ENCODE results near the gene PRKCE. TPM values are rescaled to one million over a fixed set of nuclear protein-coding genes. Genes with fewer than 3 reads are reported as not detected.

The PRKCE gene
- total RNA-seq, 2 experiments from 2014 or later: 17.0 to 42.1 TPM

DNA sequence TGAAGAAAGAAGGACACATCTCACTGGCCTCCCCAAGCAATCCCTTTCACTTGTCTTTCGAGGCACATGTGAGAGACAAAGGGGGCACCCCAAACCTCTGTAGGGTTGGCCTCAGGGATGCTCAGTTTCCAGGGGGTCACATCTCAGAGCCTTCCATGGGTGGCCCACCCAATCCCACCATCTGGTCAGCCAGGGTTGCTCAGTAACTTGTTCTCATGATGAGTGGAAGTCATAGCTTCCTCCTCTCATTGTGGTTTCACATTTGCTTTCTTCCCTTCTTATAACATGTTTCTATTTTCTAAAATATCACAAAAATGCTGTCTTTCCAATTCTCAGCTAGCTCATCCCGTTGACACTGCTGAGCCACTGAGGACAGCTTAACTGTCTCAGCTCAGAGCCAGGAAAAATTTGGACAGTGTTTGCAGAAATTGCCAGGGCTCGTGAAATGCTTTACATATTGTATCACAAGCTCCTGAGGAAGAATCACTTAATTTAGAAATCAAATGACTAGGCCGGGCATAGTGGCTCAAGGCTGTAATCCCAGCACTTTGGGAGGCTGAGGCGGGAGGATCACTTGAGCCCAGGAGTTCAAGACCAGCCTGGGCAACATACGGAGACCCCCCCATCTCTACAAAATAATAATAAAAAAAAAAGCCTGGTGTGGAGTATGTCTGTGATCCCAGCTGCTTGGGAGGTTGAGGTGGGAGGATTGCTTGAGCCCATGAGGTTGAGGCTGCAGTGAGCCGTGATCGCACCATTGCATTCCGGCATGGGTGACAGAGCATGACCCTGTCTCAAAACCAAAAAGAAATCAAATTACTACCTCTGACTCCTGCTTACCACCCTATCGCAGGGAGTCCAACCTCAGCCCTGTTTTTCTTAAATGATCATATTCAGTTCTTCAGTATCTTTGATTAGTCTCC lies 129.3 kb downstream of the PRKCE start:
- Histone ChIP-seq H3K9me2 (ENCODE audit: insufficient read depth, low read length) (no peaks in the 10 kb centered on the region), H3K4me1 (ENCODE audit: insufficient read depth, low read length, poor library complexity, severe bottlenecking) (peaks cover 16% of the 10 kb centered on the region), H2AFZ (ENCODE audit: low read length) (no peak overlapping the region), H3K27ac (ENCODE audit: low read depth, low read length, poor library complexity, severe bottlenecking) (no peak overlapping the region), H3K4me2 (ENCODE audit: low read length) (no peak overlapping the region), H4K20me1 (ENCODE audit: insufficient read depth, low read length) (no peaks in the 10 kb centered on the region), H3K79me2 (ENCODE audit: insufficient read depth, low read depth, low read length) (no peaks in the 10 kb centered on the region), H3K36me3 (ENCODE audit: insufficient read depth, low read length) (no peaks in the 10 kb centered on the region), H3K4me3 (ENCODE audit: low read depth, low read length, poor library complexity, severe bottlenecking) (no peak overlapping the region), H3K9me3 (ENCODE audit: low read length) (no peaks in the 10 kb centered on the region)
- DNase-seq (ENCODE audit: low spot score): no peak
- no TSS peak for BruUV-seq (replicated peaks)
- TF ChIP-seq, protein P1, sequence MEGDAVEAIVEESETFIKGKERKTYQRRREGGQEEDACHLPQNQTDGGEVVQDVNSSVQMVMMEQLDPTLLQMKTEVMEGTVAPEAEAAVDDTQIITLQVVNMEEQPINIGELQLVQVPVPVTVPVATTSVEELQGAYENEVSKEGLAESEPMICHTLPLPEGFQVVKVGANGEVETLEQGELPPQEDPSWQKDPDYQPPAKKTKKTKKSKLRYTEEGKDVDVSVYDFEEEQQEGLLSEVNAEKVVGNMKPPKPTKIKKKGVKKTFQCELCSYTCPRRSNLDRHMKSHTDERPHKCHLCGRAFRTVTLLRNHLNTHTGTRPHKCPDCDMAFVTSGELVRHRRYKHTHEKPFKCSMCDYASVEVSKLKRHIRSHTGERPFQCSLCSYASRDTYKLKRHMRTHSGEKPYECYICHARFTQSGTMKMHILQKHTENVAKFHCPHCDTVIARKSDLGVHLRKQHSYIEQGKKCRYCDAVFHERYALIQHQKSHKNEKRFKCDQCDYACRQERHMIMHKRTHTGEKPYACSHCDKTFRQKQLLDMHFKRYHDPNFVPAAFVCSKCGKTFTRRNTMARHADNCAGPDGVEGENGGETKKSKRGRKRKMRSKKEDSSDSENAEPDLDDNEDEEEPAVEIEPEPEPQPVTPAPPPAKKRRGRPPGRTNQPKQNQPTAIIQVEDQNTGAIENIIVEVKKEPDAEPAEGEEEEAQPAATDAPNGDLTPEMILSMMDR (conservative IDR thresholded peaks at IDR 0.05; ENCODE audit: low read length): no peak
- no peak for TF ChIP-seq EZH2phosphoT487 (IDR thresholded peaks at IDR 0.05; ENCODE audit: borderline replicate concordance, low read depth, low read length)
- ChIA-PET POLR2A (interaction anchor here (0.6 to 2.7 kb wide), 5 partner anchors 9 to 119 kb away, joined by 3 to 10 read pairs (median 3); no protein-coding TSS in a partner anchor), CTCF (ENCODE audit: unreplicated experiment) (interaction anchor here (0.6 to 1.3 kb wide), 4 partner anchors 11 to 131 kb away, joined by 3 to 5 read pairs (median 4); no protein-coding TSS in a partner anchor)
- intact Hi-C loops (cut with micrococcal nuclease; ENCODE audit: unreplicated experiment): no loop called here

DNA sequence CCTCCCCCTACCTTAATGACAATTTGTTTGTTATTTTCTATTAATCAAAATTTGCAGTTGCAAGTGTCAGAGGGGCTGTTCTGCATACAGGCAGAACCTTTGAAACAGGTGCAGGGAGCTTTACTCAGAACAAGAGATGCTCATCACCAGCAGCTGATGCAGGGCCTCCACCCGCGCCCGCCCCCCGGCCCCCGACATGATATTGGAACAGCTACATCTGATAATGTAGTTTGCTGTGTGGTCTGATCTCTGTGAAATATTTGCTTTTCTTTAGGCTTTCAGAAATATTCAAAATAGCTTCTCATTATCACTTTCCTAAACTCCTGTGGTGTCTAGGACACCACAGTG lies 130.0 kb downstream of the PRKCE start:
- no TSS peak for BruUV-seq (replicated peaks)
- Histone ChIP-seq H3K9me2 (ENCODE audit: insufficient read depth, low read length) (no peaks in the 10 kb centered on the region), H3K4me3 (ENCODE audit: low read depth, low read length, poor library complexity, severe bottlenecking) (no peak overlapping the region), H3K4me2 (ENCODE audit: low read length) (no peak overlapping the region), H4K20me1 (ENCODE audit: insufficient read depth, low read length) (no peaks in the 10 kb centered on the region), H2AFZ (ENCODE audit: low read length) (no peak overlapping the region), H3K27ac (ENCODE audit: low read depth, low read length, poor library complexity, severe bottlenecking) (no peak overlapping the region), H3K36me3 (ENCODE audit: insufficient read depth, low read length) (no peaks in the 10 kb centered on the region), H3K9me3 (ENCODE audit: low read length) (no peaks in the 10 kb centered on the region), H3K4me1 (ENCODE audit: insufficient read depth, low read length, poor library complexity, severe bottlenecking) (peaks cover 9% of the 10 kb centered on the region), H3K79me2 (ENCODE audit: insufficient read depth, low read depth, low read length) (no peaks in the 10 kb centered on the region)
- ChIA-PET CTCF (ENCODE audit: unreplicated experiment) (interaction anchor here (1.3 kb wide), 1 partner anchor 54 kb away, joined by 5 read pairs; no protein-coding TSS in a partner anchor), POLR2A (interaction anchor here (0.5 to 2.7 kb wide), 4 partner anchors 8 to 55 kb away, joined by 3 to 10 read pairs (median 4); no protein-coding TSS in a partner anchor)
- DNase-seq (ENCODE audit: low spot score): no peak
- TF ChIP-seq, protein P1 (conservative IDR thresholded peaks at IDR 0.05; ENCODE audit: low read length): no peak
- no peak for TF ChIP-seq EZH2phosphoT487 (IDR thresholded peaks at IDR 0.05; ENCODE audit: borderline replicate concordance, low read depth, low read length)
- intact Hi-C loops (cut with micrococcal nuclease; ENCODE audit: unreplicated experiment): no loop called here

Measured in OCI-LY7 (cell line).